ENCODE measurements around the gene STXBP2. TPM values are rescaled to one million over a fixed set of nuclear protein-coding genes. Genes with fewer than 3 reads are reported as not detected.

The STXBP2 gene
- total RNA-seq, 1 experiment from 2014 or later = 141 TPM

- peaks cover 5 to 10% of the 10 kb centered on the region in 2 experiments for H3K4me1 ChIP-seq (ENCODE audit: control insufficient read depth in 1 of 2, insufficient read depth in 2 of 2, low read length in 2 of 2)
- H3K4me3 ChIP-seq (replicated peaks in 1 of 2; ENCODE audit: low read depth in 1 of 2, low read length in 2 of 2) = no peak overlapping the region
- no peaks in the 10 kb centered on the region for H4K20me1 ChIP-seq (ENCODE audit: insufficient read depth)
- H3K9ac ChIP-seq (ENCODE audit: low read length) = no peak overlapping the region
- no peak for ATAC-seq
- H3K9me2 ChIP-seq (ENCODE audit: insufficient read depth) = no peaks in the 10 kb centered on the region
- DNase-seq (ENCODE audit: low read depth, low spot score) = no peak
- no peak overlapping the region for H3K27ac ChIP-seq (ENCODE audit: low read depth, low read length)
- CTCF ChIA-PET = no interaction called here
- TF ChIP-seq EZH2phosphoT487 (IDR thresholded peaks at IDR 0.05; ENCODE audit: borderline replicate concordance) (no peak), RAD21 (IDR thresholded peaks at IDR 0.05; ENCODE audit: low read depth) (no peak), YY1 (IDR thresholded peaks at IDR 0.05; ENCODE audit: extremely low read depth, insufficient replicate concordance, low read depth, low read length) (no peak), CBX3 (IDR thresholded peaks at IDR 0.05; ENCODE audit: low read depth) (no peak), ZNF274 (IDR thresholded peaks at IDR 0.05; ENCODE audit: low read depth, low read length) (no peak)
- TF ChIP-seq, protein P1, sequence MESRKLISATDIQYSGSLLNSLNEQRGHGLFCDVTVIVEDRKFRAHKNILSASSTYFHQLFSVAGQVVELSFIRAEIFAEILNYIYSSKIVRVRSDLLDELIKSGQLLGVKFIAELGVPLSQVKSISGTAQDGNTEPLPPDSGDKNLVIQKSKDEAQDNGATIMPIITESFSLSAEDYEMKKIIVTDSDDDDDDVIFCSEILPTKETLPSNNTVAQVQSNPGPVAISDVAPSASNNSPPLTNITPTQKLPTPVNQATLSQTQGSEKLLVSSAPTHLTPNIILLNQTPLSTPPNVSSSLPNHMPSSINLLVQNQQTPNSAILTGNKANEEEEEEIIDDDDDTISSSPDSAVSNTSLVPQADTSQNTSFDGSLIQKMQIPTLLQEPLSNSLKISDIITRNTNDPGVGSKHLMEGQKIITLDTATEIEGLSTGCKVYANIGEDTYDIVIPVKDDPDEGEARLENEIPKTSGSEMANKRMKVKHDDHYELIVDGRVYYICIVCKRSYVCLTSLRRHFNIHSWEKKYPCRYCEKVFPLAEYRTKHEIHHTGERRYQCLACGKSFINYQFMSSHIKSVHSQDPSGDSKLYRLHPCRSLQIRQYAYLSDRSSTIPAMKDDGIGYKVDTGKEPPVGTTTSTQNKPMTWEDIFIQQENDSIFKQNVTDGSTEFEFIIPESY (IDR thresholded peaks at IDR 0.05; ENCODE audit: extremely low read depth, insufficient replicate concordance, low read length) = no peak
- peaks cover 5 to 33% of the 10 kb centered on the region in 2 experiments; a peak in 3 of 4 replicates for H3K36me3 ChIP-seq (ENCODE audit: control insufficient read depth in 1 of 2, insufficient read depth in 2 of 2, low read length in 2 of 2)
- RAD21 ChIA-PET (ENCODE audit: low non-redundant PET in 1 of 2, low total read pairs in 2 of 2, uncharacterized antibody in 2 of 2, unreplicated experiment in 2 of 2) = no interaction called here
- intact Hi-C loops (cut with micrococcal nuclease) = no loop called here
- no peaks in the 10 kb centered on the region for H3K9me3 ChIP-seq (ENCODE audit: control insufficient read depth in 1 of 2, insufficient read depth in 1 of 2, low read depth in 1 of 2, low read length in 2 of 2)
- no peak overlapping the region for H2AFZ ChIP-seq (ENCODE audit: low read depth, low read length, poor library complexity, severe bottlenecking)
- peaks cover 41% of the 10 kb centered on the region for H3K79me2 ChIP-seq (ENCODE audit: insufficient read depth, low read length)
- no peaks in the 10 kb centered on the region for H3K27me3 ChIP-seq (ENCODE audit: insufficient read depth, low read length)
- H3K4me2 ChIP-seq (ENCODE audit: low read length) = no peak overlapping the region
- no TSS peak for BruUV-seq (replicated peaks)
- POLR2A ChIA-PET = no interaction called here
Observed at GRCh38 chr19:7624810-7625209, 12.1 kb upstream of the STXBP2 start.

GRCh38 chr19:7625763-7626372 is 11.0 kb upstream of the STXBP2 start:
- Histone ChIP-seq H3K4me2 (ENCODE audit: low read length) (no peak overlapping the region), H3K9ac (ENCODE audit: low read length) (no peak overlapping the region), H3K9me3 (ENCODE audit: control insufficient read depth in 1 of 2, insufficient read depth in 1 of 2, low read depth in 1 of 2, low read length in 2 of 2) (no peaks in the 10 kb centered on the region), H3K27me3 (ENCODE audit: insufficient read depth, low read length) (no peaks in the 10 kb centered on the region), H3K36me3 (ENCODE audit: control insufficient read depth in 1 of 2, insufficient read depth in 2 of 2, low read length in 2 of 2) (peaks cover 5 to 30% of the 10 kb centered on the region in 2 experiments; a peak in 3 of 4 replicates), H3K4me3 (replicated peaks in 1 of 2; ENCODE audit: low read depth in 1 of 2, low read length in 2 of 2) (no peak overlapping the region), H4K20me1 (ENCODE audit: insufficient read depth) (no peaks in the 10 kb centered on the region), H2AFZ (ENCODE audit: low read depth, low read length, poor library complexity, severe bottlenecking) (no peak overlapping the region), H3K27ac (ENCODE audit: low read depth, low read length) (no peak overlapping the region), H3K4me1 (ENCODE audit: control insufficient read depth in 1 of 2, insufficient read depth in 2 of 2, low read length in 2 of 2) (peaks cover 7 to 16% of the 10 kb centered on the region in 2 experiments), H3K9me2 (ENCODE audit: insufficient read depth) (no peaks in the 10 kb centered on the region), H3K79me2 (ENCODE audit: insufficient read depth, low read length) (peaks cover 52% of the 10 kb centered on the region)
- ChIA-PET CTCF (no interaction called here), POLR2A (no interaction called here), RAD21 (ENCODE audit: low non-redundant PET in 1 of 2, low total read pairs in 2 of 2, uncharacterized antibody in 2 of 2, unreplicated experiment in 2 of 2) (no interaction called here)
- no TSS peak for BruUV-seq (replicated peaks)
- no peak for DNase-seq (ENCODE audit: low read depth, low spot score)
- intact Hi-C loops (cut with micrococcal nuclease) = no loop called here
- no peak for ATAC-seq
- TF ChIP-seq, protein P1 (IDR thresholded peaks at IDR 0.05; ENCODE audit: extremely low read depth, insufficient replicate concordance, low read length) = no peak
- no peak for TF ChIP-seq CBX3 (IDR thresholded peaks at IDR 0.05; ENCODE audit: low read depth)
- no peak for TF ChIP-seq SP1 (IDR thresholded peaks at IDR 0.05; ENCODE audit: low read depth)
- TF ChIP-seq FOSL1 (IDR thresholded peaks at IDR 0.05; ENCODE audit: low read depth) = no peak
- TF ChIP-seq, protein P2, sequence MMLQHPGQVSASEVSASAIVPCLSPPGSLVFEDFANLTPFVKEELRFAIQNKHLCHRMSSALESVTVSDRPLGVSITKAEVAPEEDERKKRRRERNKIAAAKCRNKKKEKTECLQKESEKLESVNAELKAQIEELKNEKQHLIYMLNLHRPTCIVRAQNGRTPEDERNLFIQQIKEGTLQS (IDR thresholded peaks at IDR 0.05) = no peak
- no peak for TF ChIP-seq YY1 (IDR thresholded peaks at IDR 0.05; ENCODE audit: extremely low read depth, insufficient replicate concordance, low read depth, low read length)
- TF ChIP-seq POLR2A (IDR thresholded peaks at IDR 0.05; ENCODE audit: borderline replicate concordance, extremely low read depth, insufficient read depth, insufficient read length) = no peak
- no peak for TF ChIP-seq REST (IDR thresholded peaks at IDR 0.05; ENCODE audit: low read depth)
